LNCaP clone FGC (cell line): ENCODE measurements around the gene IL25.
"Not testable (repeated sequence)": the region's sequence is repeated elsewhere in the genome, so short reads cannot be mapped to it uniquely, and the experiment has no call there.

Experiments used
- DNase-seq: peaks from one replicate; pipeline ENCODE4 v3.0.0-alpha.2; 2011; ENCODE audit warnings: low read depth
- H3K4me3 ChIP-seq: 2 replicates; pipeline ENCODE4 v1.5.1; 2011; ENCODE audit warnings: mild to moderate bottlenecking, low read depth, low read length, control low read depth
- CTCF ChIP-seq: IDR thresholded peaks from 2 replicates; pipeline ENCODE4 v1.5.1; 2012; ENCODE audit warnings: mild to moderate bottlenecking; ENCODE audit not compliant: control insufficient read depth, insufficient read depth; ENCODE audit errors: extremely low read depth

The IL25 gene

GRCh38 chr14:23418021-23418420 is 45.4 kb downstream of the IL25 start:
- no peak overlapping the region for H3K4me3 ChIP-seq

GRCh38 chr14:23419646-23420045 is 47.0 kb downstream of the IL25 start:
- H3K4me3 ChIP-seq, DNase-seq: not testable (repeated sequence)

More at GRCh38 chr14:23418021-23418420, 45.4 kb downstream of the IL25 start:
- DNase-seq = no peak
- TF ChIP-seq CTCF = no peak

GRCh38 chr14:23421594-23421993 is 49.0 kb downstream of the IL25 start:
- no peak overlapping the region for H3K4me3 ChIP-seq
- DNase-seq = no peak
- no peak for TF ChIP-seq CTCF

- no peak for TF ChIP-seq CTCF
- H3K4me3 ChIP-seq = no peak overlapping the region
- no peak for DNase-seq
Measured at GRCh38 chr14:23423657-23424056, 51.0 kb downstream of the IL25 start.

GRCh38 chr14:23425169-23425568 is 52.6 kb downstream of the IL25 start:
- no peak overlapping the region for H3K4me3 ChIP-seq
- no peak for TF ChIP-seq CTCF
- no peak for DNase-seq

- not testable (repeated sequence) for H3K4me3 ChIP-seq, DNase-seq
Measured at GRCh38 chr14:23425798-23426197, 53.2 kb downstream of the IL25 start.
